Measurements from ENCODE around the gene DRD1. TPM values are rescaled to one million over a fixed set of nuclear protein-coding genes. Genes with fewer than 3 reads are reported as not detected.

Gene DRD1
- total RNA-seq, 3 donors from 2014 or later: under 0.01 to 0.33 TPM; not detected in 1

DNA sequence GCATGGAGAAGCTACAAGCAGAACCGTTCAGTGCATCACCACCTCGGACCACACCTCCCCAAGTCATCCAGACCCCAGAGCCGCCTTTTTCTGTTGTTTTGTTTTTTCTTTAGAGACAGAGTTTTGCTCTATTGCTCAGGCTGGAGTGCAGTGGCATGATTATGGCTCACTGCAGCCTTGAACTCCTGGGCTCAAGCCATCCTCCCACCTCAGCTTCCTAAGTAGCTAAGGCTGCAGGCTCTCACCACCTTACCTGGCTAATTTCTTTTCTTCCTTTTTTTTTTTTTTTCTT lies 20.9 kb upstream of the DRD1 start:
- Histone ChIP-seq H3K9me3 (no peaks in the 10 kb centered on the region), H3K36me3 (no peaks in the 10 kb centered on the region), H3K27me3 (no peaks in the 10 kb centered on the region), H3K4me1 (peaks cover 0 to 6% of the 10 kb centered on the region in 2 donors), H3K4me3 (no peak overlapping the region), H3K27ac (no peak overlapping the region)
- TF ChIP-seq POLR2A (IDR thresholded peaks at IDR 0.05) (no peak), POLR2AphosphoS5 (IDR thresholded peaks at IDR 0.05) (no peak)
- TF ChIP-seq, protein P1, sequence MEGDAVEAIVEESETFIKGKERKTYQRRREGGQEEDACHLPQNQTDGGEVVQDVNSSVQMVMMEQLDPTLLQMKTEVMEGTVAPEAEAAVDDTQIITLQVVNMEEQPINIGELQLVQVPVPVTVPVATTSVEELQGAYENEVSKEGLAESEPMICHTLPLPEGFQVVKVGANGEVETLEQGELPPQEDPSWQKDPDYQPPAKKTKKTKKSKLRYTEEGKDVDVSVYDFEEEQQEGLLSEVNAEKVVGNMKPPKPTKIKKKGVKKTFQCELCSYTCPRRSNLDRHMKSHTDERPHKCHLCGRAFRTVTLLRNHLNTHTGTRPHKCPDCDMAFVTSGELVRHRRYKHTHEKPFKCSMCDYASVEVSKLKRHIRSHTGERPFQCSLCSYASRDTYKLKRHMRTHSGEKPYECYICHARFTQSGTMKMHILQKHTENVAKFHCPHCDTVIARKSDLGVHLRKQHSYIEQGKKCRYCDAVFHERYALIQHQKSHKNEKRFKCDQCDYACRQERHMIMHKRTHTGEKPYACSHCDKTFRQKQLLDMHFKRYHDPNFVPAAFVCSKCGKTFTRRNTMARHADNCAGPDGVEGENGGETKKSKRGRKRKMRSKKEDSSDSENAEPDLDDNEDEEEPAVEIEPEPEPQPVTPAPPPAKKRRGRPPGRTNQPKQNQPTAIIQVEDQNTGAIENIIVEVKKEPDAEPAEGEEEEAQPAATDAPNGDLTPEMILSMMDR (IDR thresholded peaks at IDR 0.05): no peak
- intact Hi-C loops (cut with DNase I; ENCODE audit: low total_unique reads): no loop called here
- DNase-seq (ENCODE audit: low spot score in 2 of 2): no peak

DNA sequence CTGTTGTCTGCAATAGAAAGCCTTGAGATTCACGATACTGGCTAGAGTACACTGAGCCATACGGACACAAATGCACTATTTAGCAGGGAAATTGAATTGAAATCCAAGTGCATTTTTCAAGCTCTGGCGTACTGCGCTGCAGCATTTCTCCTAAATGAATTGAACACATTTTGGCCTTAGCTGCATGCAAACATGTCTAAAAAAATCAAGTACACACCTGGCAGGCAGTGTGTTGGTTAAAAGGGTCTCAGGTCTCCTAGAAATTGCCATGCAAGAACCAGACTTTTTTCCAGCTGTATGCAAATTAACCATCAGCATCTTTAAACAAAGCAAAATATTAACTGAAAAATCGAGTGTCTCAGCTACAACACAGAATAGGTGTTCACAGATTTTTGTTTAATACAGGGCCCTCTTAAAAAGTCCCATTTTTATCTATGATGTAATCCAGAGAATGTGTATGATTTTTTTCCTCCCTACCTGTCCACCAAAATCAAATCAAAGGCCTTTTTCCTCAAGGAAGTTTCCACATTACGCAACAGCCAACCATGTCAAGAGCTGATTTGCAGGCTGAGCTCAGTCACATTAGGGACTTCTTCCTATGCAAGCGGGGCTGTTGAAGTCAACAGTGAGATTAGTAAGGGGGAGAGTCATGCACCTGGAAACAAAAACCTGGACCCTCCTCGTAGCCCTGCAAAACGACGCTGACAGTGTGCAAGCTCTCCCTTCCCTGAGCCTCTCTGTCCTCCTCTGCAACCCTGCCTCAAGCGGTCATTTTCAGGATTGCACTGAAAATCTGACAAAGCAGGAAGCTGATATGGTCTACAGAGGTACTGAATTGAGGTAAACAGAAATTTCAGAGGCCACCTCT lies 20.3 kb upstream of the DRD1 start:
- Histone ChIP-seq H3K27ac (no peak overlapping the region), H3K36me3 (no peaks in the 10 kb centered on the region), H3K4me1 (peaks cover 0 to 6% of the 10 kb centered on the region in 2 donors), H3K9me3 (no peaks in the 10 kb centered on the region), H3K27me3 (no peaks in the 10 kb centered on the region), H3K4me3 (no peak overlapping the region)
- no peak for DNase-seq (ENCODE audit: low spot score in 2 of 2)
- TF ChIP-seq, protein P1 (IDR thresholded peaks at IDR 0.05): peak in 2 of 3 donors; percentile 37 to 62
- TF ChIP-seq POLR2AphosphoS5 (IDR thresholded peaks at IDR 0.05): no peak
- intact Hi-C loops (cut with DNase I; ENCODE audit: low total_unique reads): no loop called here

DNA sequence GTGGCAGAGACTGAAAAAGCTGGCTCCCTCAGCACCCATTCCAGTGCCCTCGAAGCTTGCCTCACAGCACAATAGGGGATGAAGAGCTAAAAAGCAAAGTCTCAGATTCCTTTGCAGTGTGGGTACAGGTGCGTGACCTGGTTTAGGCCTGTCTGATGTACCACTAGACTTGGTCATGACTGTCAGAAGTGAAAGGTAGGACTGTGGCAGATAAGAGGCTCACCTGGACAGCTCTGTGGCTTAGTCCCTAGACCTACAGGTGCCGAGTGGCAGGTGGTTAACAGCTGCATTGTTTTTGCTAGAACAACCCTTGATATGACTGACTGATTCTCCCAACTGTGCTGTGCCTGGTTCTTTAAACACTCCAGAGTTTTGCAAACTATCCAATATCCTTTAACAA lies 19.7 kb upstream of the DRD1 start:
- H3K36me3 ChIP-seq: no peaks in the 10 kb centered on the region
- DNase-seq (ENCODE audit: low spot score in 2 of 2): no peak

DNA sequence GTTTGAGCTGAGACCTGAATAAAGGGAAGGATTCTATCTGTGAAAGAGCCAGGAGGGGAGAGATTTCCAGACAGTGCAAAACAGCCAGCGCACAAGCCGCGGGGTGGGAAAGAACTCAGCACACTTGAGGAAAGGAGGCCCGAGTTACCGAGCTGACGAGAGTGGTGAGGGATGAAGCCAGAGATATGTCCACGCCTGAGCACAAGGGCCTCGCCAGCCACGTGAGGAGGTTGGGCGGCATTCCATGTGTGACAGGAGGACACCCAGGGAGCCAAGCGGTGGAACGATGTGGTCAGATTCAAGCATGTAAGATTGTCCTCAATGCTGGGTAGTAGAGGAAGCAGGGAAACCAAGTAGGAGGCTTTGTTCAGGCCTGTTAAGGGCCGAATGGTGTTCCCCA lies 17.4 kb upstream of the DRD1 start:
- Histone ChIP-seq H3K4me1 (peaks cover 0 to 4% of the 10 kb centered on the region in 2 donors), H3K27ac (no peak overlapping the region), H3K36me3 (no peaks in the 10 kb centered on the region), H3K9me3 (no peaks in the 10 kb centered on the region), H3K4me3 (no peak overlapping the region), H3K27me3 (peaks cover 0 to 3% of the 10 kb centered on the region in 2 donors)
- TF ChIP-seq POLR2A (IDR thresholded peaks at IDR 0.05) (no peak), POLR2AphosphoS5 (IDR thresholded peaks at IDR 0.05) (no peak)
- TF ChIP-seq, protein P1 (IDR thresholded peaks at IDR 0.05): no peak
- intact Hi-C loops (cut with DNase I; ENCODE audit: low total_unique reads): no loop called here
- no peak for DNase-seq (ENCODE audit: low spot score in 2 of 2)

More for the DNA sequence above, 19.7 kb upstream of the DRD1 start:
- Histone ChIP-seq H3K27me3 (no peaks in the 10 kb centered on the region), H3K9me3 (no peaks in the 10 kb centered on the region), H3K4me1 (peaks cover 0 to 6% of the 10 kb centered on the region in 2 donors), H3K27ac (no peak overlapping the region), H3K4me3 (no peak overlapping the region)
- intact Hi-C loops (cut with DNase I; ENCODE audit: low total_unique reads): no loop called here
- TF ChIP-seq POLR2A (IDR thresholded peaks at IDR 0.05) (no peak), POLR2AphosphoS5 (IDR thresholded peaks at IDR 0.05) (no peak)
- TF ChIP-seq, protein P1 (IDR thresholded peaks at IDR 0.05): no peak

DNA sequence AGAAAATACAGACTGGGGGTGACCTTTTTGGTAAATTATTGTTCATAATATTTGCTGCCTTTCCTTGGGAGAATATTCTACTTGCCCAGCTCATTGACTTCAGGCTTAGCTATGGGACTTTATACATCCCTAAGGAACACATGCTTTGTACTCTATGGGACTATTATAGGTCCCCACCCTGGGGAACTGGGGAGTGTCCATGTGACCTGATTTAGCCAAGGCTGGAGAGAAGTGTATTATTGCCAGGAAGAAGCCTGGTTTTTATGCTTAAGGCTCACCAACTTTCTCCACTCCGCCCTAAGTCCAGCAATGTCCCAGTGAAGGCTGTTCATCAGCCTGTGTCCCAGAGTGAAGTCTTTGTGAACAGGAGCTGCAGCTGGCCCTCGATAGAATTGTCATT lies 16.6 kb upstream of the DRD1 start:
- DNase-seq (ENCODE audit: low spot score in 2 of 2): no peak
- Histone ChIP-seq H3K4me1 (no peaks in the 10 kb centered on the region), H3K27ac (no peak overlapping the region), H3K9me3 (no peaks in the 10 kb centered on the region), H3K4me3 (no peak overlapping the region), H3K27me3 (peaks cover 0 to 3% of the 10 kb centered on the region in 2 donors), H3K36me3 (no peaks in the 10 kb centered on the region)
- intact Hi-C loops (cut with DNase I; ENCODE audit: low total_unique reads): no loop called here
- no peak for TF ChIP-seq POLR2A (IDR thresholded peaks at IDR 0.05)
- TF ChIP-seq, protein P1 (IDR thresholded peaks at IDR 0.05): no peak
- no peak for TF ChIP-seq POLR2AphosphoS5 (IDR thresholded peaks at IDR 0.05)
